AG09309 (cell line): ENCODE data around the gene CYP4B1.
"Not testable (repeated sequence)": the region's sequence is repeated elsewhere in the genome, so short reads cannot be mapped to it uniquely, and the experiment has no call there.

Source experiments
- DNase-seq: peaks from one replicate; pipeline ENCODE4 v3.0.0-alpha.2; 2010; ENCODE audit warnings: low read depth
- H3K4me3 ChIP-seq: 2 replicates; pipeline ENCODE4 v1.5.1; 2011; ENCODE audit warnings: mild to moderate bottlenecking, low read depth, low read length, moderate library complexity; ENCODE audit not compliant: control insufficient read depth
- CTCF ChIP-seq: IDR thresholded peaks from 2 replicates; pipeline ENCODE4 v1.5.1; 2011; ENCODE audit warnings: mild to moderate bottlenecking, low read depth, low read length, inconsistent platforms; ENCODE audit not compliant: insufficient read depth, control insufficient read depth; ENCODE audit errors: missing control alignments

Gene CYP4B1

GRCh38 chr1:46769028-46769740 is 29.7 kb upstream of the CYP4B1 start:
- no peak overlapping the region for H3K4me3 ChIP-seq
- no peak for DNase-seq
- TF ChIP-seq CTCF, result no peak

- H3K4me3 ChIP-seq, result no peak overlapping the region
- DNase-seq, result no peak
- TF ChIP-seq CTCF, result no peak
These were observed 28.3 kb upstream of the CYP4B1 start for GRCh38 chr1:46770541-46770940.

- no peak for TF ChIP-seq CTCF
- DNase-seq, result no peak
- no peak overlapping the region for H3K4me3 ChIP-seq
These were observed 26.3 kb upstream of the CYP4B1 start for GRCh38 chr1:46772571-46772970.

GRCh38 chr1:46774297-46774696 is 24.5 kb upstream of the CYP4B1 start:
- no peak for TF ChIP-seq CTCF
- DNase-seq, result no peak
- H3K4me3 ChIP-seq, result no peak overlapping the region

- DNase-seq, H3K4me3 ChIP-seq: not testable (repeated sequence)
These were observed 20.4 kb upstream of the CYP4B1 start for GRCh38 chr1:46778456-46778855.

- no peak overlapping the region for H3K4me3 ChIP-seq
- TF ChIP-seq CTCF, result no peak
- no peak for DNase-seq
These were observed 14.2 kb upstream of the CYP4B1 start for GRCh38 chr1:46784666-46785065.

GRCh38 chr1:46788634-46789033 is 10.2 kb upstream of the CYP4B1 start:
- not testable (repeated sequence) for H3K4me3 ChIP-seq, DNase-seq

GRCh38 chr1:46790446-46791101 is 8.3 kb upstream of the CYP4B1 start:
- no peak overlapping the region for H3K4me3 ChIP-seq
- TF ChIP-seq CTCF, result no peak
- no peak for DNase-seq
